Ishikawa (cell line): Measurements from ENCODE around the gene RAD51B.

Experiments
- CEBPB ChIP-seq: IDR thresholded peaks from 2 replicates; pipeline ENCODE4 v1.6.1; 2012
- CREB1 ChIP-seq: IDR thresholded peaks from 2 replicates; pipeline ENCODE4 v1.6.1; 2012; ENCODE audit warnings: low read depth
- EGR1 ChIP-seq: IDR thresholded peaks from 2 replicates; pipeline ENCODE4 v1.6.1; 2012
- EP300 ChIP-seq: IDR thresholded peaks from 2 replicates; pipeline ENCODE4 v1.6.1; 2012; ENCODE audit warnings: borderline replicate concordance
- FOXM1 ChIP-seq: IDR thresholded peaks from 2 replicates; pipeline ENCODE4 v1.6.1; 2012; ENCODE audit warnings: low read depth, borderline replicate concordance
- MAX ChIP-seq: IDR thresholded peaks from 2 replicates; pipeline ENCODE4 v1.6.1; 2012
- NFIC ChIP-seq: IDR thresholded peaks from 2 replicates; pipeline ENCODE4 v1.6.1; 2012
- RAD21 ChIP-seq: IDR thresholded peaks from 2 replicates; pipeline ENCODE4 v1.6.1; 2012; ENCODE audit warnings: low read depth
- TAF1 ChIP-seq: IDR thresholded peaks from 2 replicates; pipeline ENCODE4 v1.6.1; 2012; ENCODE audit warnings: low read depth, mild to moderate bottlenecking
- TCF12 ChIP-seq: IDR thresholded peaks from 2 replicates; pipeline ENCODE4 v1.6.1; 2012; ENCODE audit warnings: low read depth
- TEAD4 ChIP-seq: IDR thresholded peaks from 2 replicates; pipeline ENCODE4 v1.6.1; 2012
- YY1 ChIP-seq: IDR thresholded peaks from 2 replicates; pipeline ENCODE4 v1.6.1; 2012; ENCODE audit warnings: low read depth
- ZBTB7A ChIP-seq: IDR thresholded peaks from 2 replicates; pipeline ENCODE4 v1.6.1; 2012; ENCODE audit warnings: low read depth
- TF ChIP-seq, protein P1 (sequence below): IDR thresholded peaks from 2 replicates; pipeline ENCODE4 v1.6.1; 2012
- TF ChIP-seq, protein P2 (sequence below): IDR thresholded peaks from 2 replicates; pipeline ENCODE4 v1.6.1; 2012; ENCODE audit warnings: low read depth, mild to moderate bottlenecking

Gene RAD51B

GRCh38 chr14:68065322-68065721 is 245.7 kb downstream of the RAD51B start:
- no peak for TF ChIP-seq TAF1
- no peak for TF ChIP-seq FOXM1
- TF ChIP-seq TCF12, result no peak
- TF ChIP-seq, protein P1, sequence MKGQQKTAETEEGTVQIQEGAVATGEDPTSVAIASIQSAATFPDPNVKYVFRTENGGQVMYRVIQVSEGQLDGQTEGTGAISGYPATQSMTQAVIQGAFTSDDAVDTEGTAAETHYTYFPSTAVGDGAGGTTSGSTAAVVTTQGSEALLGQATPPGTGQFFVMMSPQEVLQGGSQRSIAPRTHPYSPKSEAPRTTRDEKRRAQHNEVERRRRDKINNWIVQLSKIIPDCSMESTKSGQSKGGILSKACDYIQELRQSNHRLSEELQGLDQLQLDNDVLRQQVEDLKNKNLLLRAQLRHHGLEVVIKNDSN, result no peak
- TF ChIP-seq YY1, result no peak
- no peak for TF ChIP-seq EP300
- TF ChIP-seq, protein P2, sequence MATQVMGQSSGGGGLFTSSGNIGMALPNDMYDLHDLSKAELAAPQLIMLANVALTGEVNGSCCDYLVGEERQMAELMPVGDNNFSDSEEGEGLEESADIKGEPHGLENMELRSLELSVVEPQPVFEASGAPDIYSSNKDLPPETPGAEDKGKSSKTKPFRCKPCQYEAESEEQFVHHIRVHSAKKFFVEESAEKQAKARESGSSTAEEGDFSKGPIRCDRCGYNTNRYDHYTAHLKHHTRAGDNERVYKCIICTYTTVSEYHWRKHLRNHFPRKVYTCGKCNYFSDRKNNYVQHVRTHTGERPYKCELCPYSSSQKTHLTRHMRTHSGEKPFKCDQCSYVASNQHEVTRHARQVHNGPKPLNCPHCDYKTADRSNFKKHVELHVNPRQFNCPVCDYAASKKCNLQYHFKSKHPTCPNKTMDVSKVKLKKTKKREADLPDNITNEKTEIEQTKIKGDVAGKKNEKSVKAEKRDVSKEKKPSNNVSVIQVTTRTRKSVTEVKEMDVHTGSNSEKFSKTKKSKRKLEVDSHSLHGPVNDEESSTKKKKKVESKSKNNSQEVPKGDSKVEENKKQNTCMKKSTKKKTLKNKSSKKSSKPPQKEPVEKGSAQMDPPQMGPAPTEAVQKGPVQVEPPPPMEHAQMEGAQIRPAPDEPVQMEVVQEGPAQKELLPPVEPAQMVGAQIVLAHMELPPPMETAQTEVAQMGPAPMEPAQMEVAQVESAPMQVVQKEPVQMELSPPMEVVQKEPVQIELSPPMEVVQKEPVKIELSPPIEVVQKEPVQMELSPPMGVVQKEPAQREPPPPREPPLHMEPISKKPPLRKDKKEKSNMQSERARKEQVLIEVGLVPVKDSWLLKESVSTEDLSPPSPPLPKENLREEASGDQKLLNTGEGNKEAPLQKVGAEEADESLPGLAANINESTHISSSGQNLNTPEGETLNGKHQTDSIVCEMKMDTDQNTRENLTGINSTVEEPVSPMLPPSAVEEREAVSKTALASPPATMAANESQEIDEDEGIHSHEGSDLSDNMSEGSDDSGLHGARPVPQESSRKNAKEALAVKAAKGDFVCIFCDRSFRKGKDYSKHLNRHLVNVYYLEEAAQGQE, result no peak
- no peak for TF ChIP-seq CEBPB
- TF ChIP-seq CREB1, result no peak
- no peak for TF ChIP-seq TEAD4

DNA sequence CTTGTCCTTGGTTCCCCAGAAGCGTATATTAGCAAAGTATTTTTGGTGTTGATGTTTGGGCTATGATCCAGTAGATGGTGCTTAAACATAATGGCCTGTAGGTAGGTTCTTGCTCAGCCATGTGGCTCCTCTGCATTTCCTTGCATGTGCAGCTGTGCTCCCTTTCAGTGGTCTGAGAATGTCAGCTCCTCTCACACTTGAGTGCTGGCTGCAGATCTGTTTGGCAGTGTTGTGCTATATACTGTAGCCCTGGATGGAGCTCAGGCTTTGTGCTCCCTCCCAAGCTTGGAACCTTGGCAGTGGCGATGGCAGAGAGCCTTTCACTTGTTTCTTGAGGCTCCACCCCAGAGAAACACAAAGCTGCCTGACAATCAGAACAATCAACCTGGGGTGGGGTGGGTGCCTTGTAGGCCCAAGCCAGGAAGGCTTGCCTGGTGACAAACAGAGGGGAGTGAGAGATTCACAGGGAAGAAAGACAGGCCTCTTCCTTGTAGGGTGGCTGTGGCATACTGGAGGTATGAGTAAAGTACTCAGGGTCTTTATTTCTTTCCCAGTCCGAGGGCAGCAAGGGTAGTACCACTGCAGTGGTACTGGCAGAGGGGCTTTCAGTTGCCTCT is 255.3 kb downstream of the RAD51B start:
- TF ChIP-seq NFIC (no peak), RAD21 (no peak), TEAD4 (no peak), TAF1 (no peak), EGR1 (no peak), MAX (no peak), YY1 (no peak), FOXM1 (no peak)
- TF ChIP-seq, protein P2, result no peak
- TF ChIP-seq, protein P1, result no peak

DNA sequence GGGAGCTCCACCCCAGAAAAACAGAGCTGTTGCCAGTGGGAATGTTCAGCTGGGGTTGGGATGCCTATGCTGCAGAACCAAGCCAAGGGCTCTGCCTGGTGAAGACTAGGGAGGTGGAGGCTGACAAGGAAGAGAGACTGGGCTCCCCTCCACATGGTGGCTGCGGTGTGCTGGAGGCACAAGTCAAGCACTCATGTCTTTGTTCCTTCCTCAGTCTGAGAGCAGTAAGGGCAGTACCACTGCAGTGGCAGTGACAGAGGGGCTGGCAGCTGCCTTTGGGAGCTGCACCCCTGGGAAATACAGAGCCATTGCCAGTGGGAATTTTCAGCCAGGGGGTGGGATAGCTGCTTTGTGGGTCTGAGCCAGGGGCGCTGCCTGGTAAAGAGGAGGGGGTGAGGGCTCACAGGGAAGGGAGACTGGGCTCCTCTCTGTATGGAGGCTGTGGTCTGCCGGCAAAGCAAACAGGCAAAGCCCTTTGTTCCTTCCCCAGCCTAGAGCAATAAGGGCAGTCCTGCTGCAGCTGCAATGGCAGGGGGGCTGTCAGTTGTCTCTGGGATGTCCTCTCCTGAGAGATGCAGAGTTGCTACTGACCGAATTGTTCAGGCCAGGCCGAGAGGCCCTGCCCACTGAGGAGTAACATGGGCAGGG is 255.9 kb downstream of the RAD51B start:
- TF ChIP-seq ZBTB7A (no peak), EGR1 (no peak)

DNA sequence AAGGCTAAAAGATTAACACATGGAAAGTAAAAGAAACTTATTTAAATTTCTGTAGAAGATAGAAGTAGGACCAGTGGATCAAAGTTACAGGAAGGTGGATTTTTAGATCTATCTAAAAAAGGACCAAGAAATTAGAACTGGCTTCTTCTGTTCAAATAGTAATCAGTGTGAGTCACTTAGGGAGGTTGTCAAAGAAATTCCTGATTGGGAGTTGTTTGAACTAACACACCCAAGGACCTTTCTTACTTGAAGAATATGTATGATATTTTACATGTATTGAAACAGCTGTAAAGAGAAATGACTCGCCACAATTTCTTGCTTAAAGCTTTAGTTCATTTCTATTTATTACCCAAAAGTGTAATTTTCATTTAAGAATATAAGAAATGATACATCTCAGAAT is 256.9 kb downstream of the RAD51B start:
- TF ChIP-seq EGR1, result no peak
- TF ChIP-seq TEAD4, result no peak
- TF ChIP-seq YY1, result no peak
- no peak for TF ChIP-seq MAX
- TF ChIP-seq RAD21, result no peak
- no peak for TF ChIP-seq CREB1
- TF ChIP-seq TCF12, result no peak
- no peak for TF ChIP-seq CEBPB
- TF ChIP-seq TAF1, result no peak
- TF ChIP-seq ZBTB7A, result no peak
- no peak for TF ChIP-seq FOXM1
- no peak for TF ChIP-seq EP300
- TF ChIP-seq, protein P2, result no peak
- TF ChIP-seq, protein P1, result no peak
- TF ChIP-seq NFIC, result no peak
